ENCODE data around the gene TGIF2.
"Not testable (repeated sequence)": the region's sequence is repeated elsewhere in the genome, so short reads cannot be mapped to it uniquely, and the experiment has no call there.

The TGIF2 gene

DNA sequence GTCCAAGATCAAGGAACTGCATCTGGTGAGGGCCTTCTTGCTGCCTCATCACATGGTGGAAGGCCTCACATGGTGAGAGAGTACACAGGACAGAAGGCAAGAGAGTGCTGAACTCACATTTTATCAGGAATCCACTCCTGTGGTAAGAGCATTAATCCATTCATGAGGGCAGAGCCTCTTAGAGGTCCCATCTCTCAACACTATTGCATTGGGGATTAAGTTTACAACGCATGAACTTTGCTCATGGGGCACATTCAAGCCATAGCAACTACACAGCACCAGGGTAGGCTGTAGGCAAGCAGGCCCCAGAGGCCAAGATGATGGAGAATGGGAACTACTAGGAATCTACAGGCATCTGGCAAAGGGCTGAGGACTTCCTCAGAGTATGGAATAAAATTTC, 10.0 kb upstream of the TGIF2 start:
- TF ChIP-seq, protein P1, sequence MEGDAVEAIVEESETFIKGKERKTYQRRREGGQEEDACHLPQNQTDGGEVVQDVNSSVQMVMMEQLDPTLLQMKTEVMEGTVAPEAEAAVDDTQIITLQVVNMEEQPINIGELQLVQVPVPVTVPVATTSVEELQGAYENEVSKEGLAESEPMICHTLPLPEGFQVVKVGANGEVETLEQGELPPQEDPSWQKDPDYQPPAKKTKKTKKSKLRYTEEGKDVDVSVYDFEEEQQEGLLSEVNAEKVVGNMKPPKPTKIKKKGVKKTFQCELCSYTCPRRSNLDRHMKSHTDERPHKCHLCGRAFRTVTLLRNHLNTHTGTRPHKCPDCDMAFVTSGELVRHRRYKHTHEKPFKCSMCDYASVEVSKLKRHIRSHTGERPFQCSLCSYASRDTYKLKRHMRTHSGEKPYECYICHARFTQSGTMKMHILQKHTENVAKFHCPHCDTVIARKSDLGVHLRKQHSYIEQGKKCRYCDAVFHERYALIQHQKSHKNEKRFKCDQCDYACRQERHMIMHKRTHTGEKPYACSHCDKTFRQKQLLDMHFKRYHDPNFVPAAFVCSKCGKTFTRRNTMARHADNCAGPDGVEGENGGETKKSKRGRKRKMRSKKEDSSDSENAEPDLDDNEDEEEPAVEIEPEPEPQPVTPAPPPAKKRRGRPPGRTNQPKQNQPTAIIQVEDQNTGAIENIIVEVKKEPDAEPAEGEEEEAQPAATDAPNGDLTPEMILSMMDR (conservative IDR thresholded peaks at IDR 0.05; ENCODE audit: low read depth, low read length), result no peak
- H2AFZ ChIP-seq (ENCODE audit: low read depth), result no peak overlapping the region
- no peak overlapping the region for H3K4me3 ChIP-seq (IDR thresholded peaks at IDR 0.05; ENCODE audit: insufficient read depth, low read depth, low read length)
- no peaks in the 10 kb centered on the region for H3K79me2 ChIP-seq (ENCODE audit: insufficient read depth, low read depth)
- H3K36me3 ChIP-seq (ENCODE audit: insufficient read depth), result no peaks in the 10 kb centered on the region
- H3K4me2 ChIP-seq, result no peak overlapping the region
- H3K27ac ChIP-seq, result no peak overlapping the region
- H3K27me3 ChIP-seq (ENCODE audit: insufficient read depth, low read depth), result no peaks in the 10 kb centered on the region
- no peak overlapping the region for H3K9ac ChIP-seq
- no peaks in the 10 kb centered on the region for H4K20me1 ChIP-seq (ENCODE audit: insufficient read depth)
- no peaks in the 10 kb centered on the region for H3K4me1 ChIP-seq (ENCODE audit: low read depth, poor library complexity, severe bottlenecking)

DNA sequence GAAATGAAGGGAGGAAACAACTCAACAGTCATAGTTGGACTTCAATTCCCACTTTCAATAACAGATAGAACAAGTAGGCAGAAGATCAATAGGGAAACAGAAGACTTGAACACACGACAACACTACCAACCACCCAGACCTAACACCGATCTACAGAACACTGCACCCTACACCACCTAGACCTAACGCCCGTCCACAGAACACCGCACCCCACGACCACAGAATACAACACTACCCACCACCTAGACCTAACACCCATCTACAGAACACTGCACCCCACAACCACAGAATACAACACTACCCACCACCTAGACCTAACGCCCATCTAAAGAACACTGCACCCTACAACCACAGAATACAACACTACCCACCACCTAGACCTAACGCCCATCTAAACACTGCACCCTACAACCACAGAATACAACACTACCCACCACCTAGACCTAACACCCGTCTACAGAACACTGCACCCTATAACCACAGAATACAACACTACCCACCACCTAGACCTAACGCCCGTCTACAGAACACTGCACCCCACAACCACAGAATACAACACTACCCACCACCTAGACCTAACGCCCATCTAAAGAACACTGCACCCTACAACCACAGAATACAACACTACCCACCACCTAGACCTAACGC, 9.2 kb upstream of the TGIF2 start:
- H3K4me1 ChIP-seq (ENCODE audit: low read depth, poor library complexity, severe bottlenecking); H2AFZ ChIP-seq (ENCODE audit: low read depth): not testable (repeated sequence)

DNA sequence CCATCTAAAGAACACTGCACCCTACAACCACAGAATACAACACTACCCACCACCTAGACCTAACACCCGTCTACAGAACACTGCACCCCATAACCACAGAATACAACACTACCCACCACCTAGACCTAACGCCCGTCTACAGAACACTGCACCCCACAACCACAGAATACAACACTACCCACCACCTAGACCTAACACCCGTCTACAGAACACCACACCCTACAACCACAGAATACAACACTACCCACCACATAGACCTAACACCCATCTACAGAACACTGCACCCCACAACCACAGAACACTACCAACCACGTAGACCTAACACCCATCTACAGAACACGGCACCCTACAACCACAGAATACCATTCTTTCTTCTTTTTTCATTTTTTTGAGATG, 8.7 kb upstream of the TGIF2 start:
- not testable (repeated sequence) for H4K20me1 ChIP-seq (ENCODE audit: insufficient read depth); H3K27ac ChIP-seq; H3K4me2 ChIP-seq; H3K9ac ChIP-seq; H3K79me2 ChIP-seq (ENCODE audit: insufficient read depth, low read depth); H3K4me3 ChIP-seq (IDR thresholded peaks at IDR 0.05; ENCODE audit: insufficient read depth, low read depth, low read length); H3K36me3 ChIP-seq (ENCODE audit: insufficient read depth); H3K4me1 ChIP-seq (ENCODE audit: low read depth, poor library complexity, severe bottlenecking); H3K27me3 ChIP-seq (ENCODE audit: insufficient read depth, low read depth); H2AFZ ChIP-seq (ENCODE audit: low read depth)

More for the DNA sequence above, 9.2 kb upstream of the TGIF2 start:
- not testable (repeated sequence) for H3K4me3 ChIP-seq (IDR thresholded peaks at IDR 0.05; ENCODE audit: insufficient read depth, low read depth, low read length); H4K20me1 ChIP-seq (ENCODE audit: insufficient read depth); H3K4me2 ChIP-seq; H3K36me3 ChIP-seq (ENCODE audit: insufficient read depth); H3K9ac ChIP-seq; H3K27me3 ChIP-seq (ENCODE audit: insufficient read depth, low read depth); H3K27ac ChIP-seq; H3K79me2 ChIP-seq (ENCODE audit: insufficient read depth, low read depth)

DNA sequence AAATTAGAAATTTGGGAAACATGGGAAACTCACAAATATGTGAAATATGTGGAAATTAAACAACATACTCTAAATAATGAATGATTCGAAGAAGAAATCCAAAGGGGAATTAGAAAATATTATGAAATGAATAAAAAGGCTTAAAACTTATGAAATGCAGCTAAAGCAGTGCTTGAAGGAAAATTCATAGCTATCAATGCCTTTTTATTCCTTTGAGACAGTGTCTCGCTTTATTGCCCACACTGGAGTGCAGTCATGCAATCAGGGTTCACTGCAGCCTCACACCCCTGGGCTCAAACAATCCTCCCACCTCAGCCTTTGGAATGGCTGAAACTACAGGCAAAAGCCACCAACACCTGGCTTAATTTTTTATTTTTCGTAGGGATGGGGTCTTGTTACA, 7.9 kb upstream of the TGIF2 start:
- Histone ChIP-seq H3K27ac (no peak overlapping the region), H3K9ac (no peak overlapping the region), H3K4me1 (ENCODE audit: low read depth, poor library complexity, severe bottlenecking) (no peaks in the 10 kb centered on the region), H3K79me2 (ENCODE audit: insufficient read depth, low read depth) (no peaks in the 10 kb centered on the region), H4K20me1 (ENCODE audit: insufficient read depth) (no peaks in the 10 kb centered on the region), H2AFZ (ENCODE audit: low read depth) (no peak overlapping the region), H3K27me3 (ENCODE audit: insufficient read depth, low read depth) (no peaks in the 10 kb centered on the region), H3K36me3 (ENCODE audit: insufficient read depth) (no peaks in the 10 kb centered on the region), H3K4me2 (no peak overlapping the region), H3K4me3 (IDR thresholded peaks at IDR 0.05; ENCODE audit: insufficient read depth, low read depth, low read length) (no peak overlapping the region)
- TF ChIP-seq, protein P1 (conservative IDR thresholded peaks at IDR 0.05; ENCODE audit: low read depth, low read length), result no peak

DNA sequence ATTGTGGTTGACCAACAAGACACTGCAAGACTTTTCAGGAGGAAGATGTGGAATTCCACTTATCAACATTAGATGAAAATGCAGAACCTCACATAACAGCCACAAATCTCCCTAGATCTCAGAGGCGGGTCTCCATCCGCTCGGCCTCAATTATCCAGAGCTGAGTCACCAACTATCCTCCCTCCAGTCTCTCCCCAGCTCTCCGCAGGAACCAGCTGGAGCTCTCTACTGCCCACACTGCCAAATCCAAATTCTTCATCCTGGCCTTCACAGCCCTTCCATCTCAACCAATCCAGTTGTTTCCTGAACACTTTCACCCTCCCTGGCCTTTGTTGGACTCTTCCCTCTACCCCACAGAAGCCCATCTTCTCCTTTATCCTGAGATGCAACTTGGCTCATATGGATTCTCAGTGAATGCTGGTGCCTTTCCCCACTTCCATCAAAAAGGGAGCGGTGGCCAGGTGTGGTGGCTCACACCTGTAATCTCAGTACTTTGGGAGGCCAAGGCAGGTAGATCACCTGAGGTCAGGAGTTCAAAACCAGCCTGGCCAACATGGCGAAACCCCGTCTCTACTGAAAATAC, 3.5 kb upstream of the TGIF2 start:
- H3K9ac ChIP-seq, result no peak overlapping the region
- H3K27me3 ChIP-seq (ENCODE audit: insufficient read depth, low read depth), result no peaks in the 10 kb centered on the region
- no peak overlapping the region for H3K4me2 ChIP-seq
- H4K20me1 ChIP-seq (ENCODE audit: insufficient read depth), result no peaks in the 10 kb centered on the region
- H3K27ac ChIP-seq, result no peak overlapping the region
- no peak overlapping the region for H2AFZ ChIP-seq (ENCODE audit: low read depth)
- peaks cover 7% of the 10 kb centered on the region for H3K4me1 ChIP-seq (ENCODE audit: low read depth, poor library complexity, severe bottlenecking)
- no peak overlapping the region for H3K4me3 ChIP-seq (IDR thresholded peaks at IDR 0.05; ENCODE audit: insufficient read depth, low read depth, low read length)
- H3K36me3 ChIP-seq (ENCODE audit: insufficient read depth), result no peaks in the 10 kb centered on the region
- TF ChIP-seq, protein P1 (conservative IDR thresholded peaks at IDR 0.05; ENCODE audit: low read depth, low read length), result no peak
- H3K79me2 ChIP-seq (ENCODE audit: insufficient read depth, low read depth), result peaks cover 6% of the 10 kb centered on the region
